Lower leg skin (tissue), 4 donors: ENCODE results near the gene CFAP161. TPM values are rescaled to one million over a fixed set of nuclear protein-coding genes. Genes with fewer than 3 reads are reported as not detected.
"Not testable (repeated sequence)": the region's sequence is repeated elsewhere in the genome, so short reads cannot be mapped to it uniquely, and the experiment has no call there.

Experiments used
- DNase-seq, 2 donors: peaks; one replicate each; pipeline ENCODE4 v3.0.0-alpha.2; 2019; ENCODE audit warnings: low spot score in 2 of 2
- H3K4me3 ChIP-seq: fragments of 200-600 bp; sonication (generic); 2 replicates; pipeline ENCODE4 v1.5.1; 2017; ENCODE audit warnings: mild to moderate bottlenecking, low read depth; ENCODE audit not compliant: poor library complexity, severe bottlenecking
- CTCF ChIP-seq, 3 donors: fragments of 450-650 bp; IDR thresholded peaks; one replicate each; pipeline ENCODE4 v1.5.1; 2016; ENCODE audit warnings: antibody characterized with exemption in 3 of 3, mild to moderate bottlenecking in 3 of 3, moderate library complexity in 2 of 3
- POLR2A ChIP-seq, 2 donors: fragments of 450-650 bp; IDR thresholded peaks; one replicate each; pipeline ENCODE4 v1.6.1; 2016 to 2017; ENCODE audit warnings: antibody characterized with exemption in 2 of 2, mild to moderate bottlenecking in 1 of 2, moderate library complexity in 1 of 2
- WGBS, 2 donors: methylation state at CpG; one replicate each; pipeline ENCODE4 v1.1.5; 2018; 5-methylcytosine and 5-hydroxymethylcytosine counted together
- intact Hi-C: fragments of 100-400 bp; cut with DNase I; formaldehyde crosslinking; loops from one replicate; pipeline ENCODE4 v1.15.0; 2023; ENCODE audit warnings: low total_unique reads
- total RNA-seq, 4 donors: library from RNA; depleted of rRNA; stranded (reverse); fragments of >200 nt; gene quantifications; one replicate each; pipeline ENCODE4 v1.1.0, GENCODE V29; 2016

The CFAP161 gene
- total RNA-seq, 4 donors from 2014 or later: 0.25 to 0.49 TPM; not detected in 2

- no peak overlapping the region for H3K4me3 ChIP-seq
- DNase-seq: no peak
- 52 to 59% methylated on average over 2 of the region's 2 CpGs for WGBS, 2 donors
- TF ChIP-seq POLR2A (IDR thresholded peaks at IDR 0.05): no peak
- TF ChIP-seq CTCF (IDR thresholded peaks at IDR 0.05): no peak
- intact Hi-C loops: no loop called here
Observed at GRCh38 chr15:81157939-81158223, 23.8 kb downstream of the CFAP161 start.

GRCh38 chr15:81158561-81158960 lies 24.5 kb downstream of the CFAP161 start:
- intact Hi-C loops: not testable (repeated sequence)

GRCh38 chr15:81160312-81161159 lies 26.5 kb downstream of the CFAP161 start:
- intact Hi-C loops: loop anchor here (10.0 kb wide), 1 partner anchor 56 kb away; no protein-coding TSS in a partner anchor
- TF ChIP-seq POLR2A (IDR thresholded peaks at IDR 0.05) (no peak), CTCF (IDR thresholded peaks at IDR 0.05) (no peak)
- no peak overlapping the region for H3K4me3 ChIP-seq
- peak in 1 of 2 donors; percentile 73 for DNase-seq
- 38 to 41% methylated on average over 11 of the region's 11 CpGs for WGBS, 2 donors

More at GRCh38 chr15:81158561-81158960, 24.5 kb downstream of the CFAP161 start:
- DNase-seq, H3K4me3 ChIP-seq: not testable (repeated sequence)
- WGBS, 2 donors: 92 to 98% methylated on average over 31 to 36 of the region's 37 CpGs

GRCh38 chr15:81161160-81161673 lies 27.1 kb downstream of the CFAP161 start:
- TF ChIP-seq CTCF (IDR thresholded peaks at IDR 0.05) (no peak), POLR2A (IDR thresholded peaks at IDR 0.05) (no peak)
- 17 to 24% methylated on average over 4 of the region's 4 CpGs for WGBS, 2 donors
- no peak overlapping the region for H3K4me3 ChIP-seq
- no peak for DNase-seq
- intact Hi-C loops: loop anchor here (10.0 kb wide), 1 partner anchor 56 kb away; no protein-coding TSS in a partner anchor

- no peak overlapping the region for H3K4me3 ChIP-seq
- TF ChIP-seq POLR2A (IDR thresholded peaks at IDR 0.05) (no peak), CTCF (IDR thresholded peaks at IDR 0.05) (no peak)
- intact Hi-C loops: loop anchor here (10.0 kb wide), 1 partner anchor 57 kb away; no protein-coding TSS in a partner anchor
- 65 to 73% methylated on average over 7 of the region's 7 CpGs for WGBS, 2 donors
- DNase-seq: no peak
Observed at GRCh38 chr15:81161851-81162250, 27.8 kb downstream of the CFAP161 start.

GRCh38 chr15:81163961-81164800 lies 30.1 kb downstream of the CFAP161 start:
- intact Hi-C loops: loop anchor here (10.0 kb wide), 1 partner anchor 59 kb away; no protein-coding TSS in a partner anchor
- no peak for TF ChIP-seq POLR2A (IDR thresholded peaks at IDR 0.05)
- no peak for TF ChIP-seq CTCF (IDR thresholded peaks at IDR 0.05)
- 72 to 83% methylated on average over 3 of the region's 3 CpGs for WGBS, 2 donors

More at GRCh38 chr15:81163961-81164800, 30.1 kb downstream of the CFAP161 start:
- H3K4me3 ChIP-seq: no peak overlapping the region
- DNase-seq: no peak
